HG02870 (cell line): ENCODE data around the gene TTC34.

Experiments used
- ATAC-seq: cut with Tn5 transposase; IDR thresholded peaks from one replicate; pipeline ENCODE4 v1.9.1; 2021; ENCODE audit warnings: mild to moderate bottlenecking, moderate library complexity; ENCODE audit not compliant: unreplicated experiment

TTC34 gene

GRCh38 chr1:2643414-2644077 is 157.9 kb downstream of the TTC34 start:
- ATAC-seq: no peak

- peak; percentile 80 for ATAC-seq
Measured at GRCh38 chr1:2642560-2643413, 158.7 kb downstream of the TTC34 start.

GRCh38 chr1:2642131-2642559 is 159.3 kb downstream of the TTC34 start:
- ATAC-seq: no peak

- no peak for ATAC-seq
Measured at GRCh38 chr1:2641381-2642130, 159.9 kb downstream of the TTC34 start.

GRCh38 chr1:2640626-2641025 is 160.9 kb downstream of the TTC34 start:
- no peak for ATAC-seq

GRCh38 chr1:2639607-2640521 is 161.6 kb downstream of the TTC34 start:
- ATAC-seq: no peak

- no peak for ATAC-seq
Measured at GRCh38 chr1:2639203-2639602, 162.3 kb downstream of the TTC34 start.

- ATAC-seq: no peak
Measured at GRCh38 chr1:2638466-2639115, 162.9 kb downstream of the TTC34 start.

GRCh38 chr1:2637442-2638145 is 163.9 kb downstream of the TTC34 start:
- ATAC-seq: no peak

GRCh38 chr1:2636733-2637132 is 164.8 kb downstream of the TTC34 start:
- ATAC-seq: no peak

GRCh38 chr1:2635361-2636010 is 166.0 kb downstream of the TTC34 start:
- no peak for ATAC-seq

- no peak for ATAC-seq
Measured at GRCh38 chr1:2633936-2634491, 167.5 kb downstream of the TTC34 start.

- ATAC-seq: no peak
Measured at GRCh38 chr1:2633366-2633935, 168.0 kb downstream of the TTC34 start.

GRCh38 chr1:2632561-2633361 is 168.7 kb downstream of the TTC34 start, which contains the start of gene MMEL1:
TSS of gene MMEL1 (minus strand) at chr1:2633016. CDS start at chr1:2629484, 3,532 bp downstream.
- ATAC-seq: no peak

- ATAC-seq: no peak
Measured at GRCh38 chr1:2632051-2632430, 169.5 kb downstream of the TTC34 start.

GRCh38 chr1:2631136-2632050 is 170.1 kb downstream of the TTC34 start:
- ATAC-seq: no peak
